Neutrophil (primary cell): Measurements from ENCODE around the gene BARX2.

Source experiments
- H3K27ac ChIP-seq: fragments of 200-600 bp; sonication (generic); 2 replicates; pipeline ENCODE4 v1.5.1; 2016; ENCODE audit warnings: mild to moderate bottlenecking, moderate library complexity
- H3K27me3 ChIP-seq: fragments of 200-600 bp; sonication (generic); 2 replicates; pipeline ENCODE4 v1.6.0; 2016; ENCODE audit warnings: mild to moderate bottlenecking
- H3K36me3 ChIP-seq: fragments of 200-600 bp; sonication (generic); 2 replicates; pipeline ENCODE4 v1.5.1; 2017
- H3K4me1 ChIP-seq, 2 experiments: fragments of 200-600 bp in 1 of 2; sonication (generic) in 1 of 2; 1 replicate in 1 of 2; 2 replicates in 1 of 2; pipeline versions ENCODE4 v1.5.1 to v1.6.1; 2013 to 2016; ENCODE audit warnings: low read depth in 1 of 2, low read length in 1 of 2, mild to moderate bottlenecking in 1 of 2, moderate library complexity in 1 of 2; ENCODE audit not compliant: control insufficient read depth in 1 of 2, insufficient read depth in 1 of 2
- H3K4me3 ChIP-seq, 2 experiments: fragments of 200-600 bp in 1 of 2; sonication (generic) in 1 of 2; 1 replicate in 1 of 2; 2 replicates in 1 of 2; pipeline ENCODE4 v1.5.1; 2013 to 2016; ENCODE audit warnings: low read depth in 1 of 2, low read length in 1 of 2, mild to moderate bottlenecking in 1 of 2, moderate library complexity in 1 of 2
- H3K9me3 ChIP-seq: fragments of 200-600 bp; sonication (generic); 2 replicates; pipeline ENCODE4 v1.5.1; 2016
- TF ChIP-seq, protein P1 (sequence below): fragments of 200-600 bp; sonication (generic); IDR thresholded peaks from 2 replicates; pipeline ENCODE4 v1.5.1; 2016; ENCODE audit warnings: antibody characterized with exemption

BARX2 gene

DNA sequence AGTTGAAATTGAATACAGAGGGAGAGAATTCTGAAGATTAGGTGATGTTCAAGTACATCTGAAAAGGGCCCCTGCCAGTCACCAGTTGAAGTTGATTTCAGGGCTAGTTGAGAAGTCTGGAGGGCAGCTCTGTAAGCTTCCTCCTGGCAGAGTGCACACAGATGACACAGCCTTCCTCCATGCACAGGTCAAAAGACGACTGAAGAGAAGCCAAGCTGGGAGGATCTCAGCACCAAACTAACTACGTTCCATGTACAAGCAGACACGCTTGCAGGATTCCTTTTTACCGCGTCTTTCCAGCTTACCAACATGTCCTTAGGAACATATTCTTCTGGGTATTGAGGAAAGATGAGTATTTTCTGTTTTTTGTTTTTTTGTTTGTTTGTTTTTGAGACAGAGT, 7.9 kb downstream of the BARX2 start:
- Histone ChIP-seq H3K27me3 (peaks cover 85% of the 10 kb centered on the region), H3K9me3 (no peaks in the 10 kb centered on the region), H3K4me1 (no peaks in the 10 kb centered on the region), H3K36me3 (no peaks in the 10 kb centered on the region), H3K27ac (no peak overlapping the region), H3K4me3 (no peak overlapping the region)
- TF ChIP-seq, protein P1, sequence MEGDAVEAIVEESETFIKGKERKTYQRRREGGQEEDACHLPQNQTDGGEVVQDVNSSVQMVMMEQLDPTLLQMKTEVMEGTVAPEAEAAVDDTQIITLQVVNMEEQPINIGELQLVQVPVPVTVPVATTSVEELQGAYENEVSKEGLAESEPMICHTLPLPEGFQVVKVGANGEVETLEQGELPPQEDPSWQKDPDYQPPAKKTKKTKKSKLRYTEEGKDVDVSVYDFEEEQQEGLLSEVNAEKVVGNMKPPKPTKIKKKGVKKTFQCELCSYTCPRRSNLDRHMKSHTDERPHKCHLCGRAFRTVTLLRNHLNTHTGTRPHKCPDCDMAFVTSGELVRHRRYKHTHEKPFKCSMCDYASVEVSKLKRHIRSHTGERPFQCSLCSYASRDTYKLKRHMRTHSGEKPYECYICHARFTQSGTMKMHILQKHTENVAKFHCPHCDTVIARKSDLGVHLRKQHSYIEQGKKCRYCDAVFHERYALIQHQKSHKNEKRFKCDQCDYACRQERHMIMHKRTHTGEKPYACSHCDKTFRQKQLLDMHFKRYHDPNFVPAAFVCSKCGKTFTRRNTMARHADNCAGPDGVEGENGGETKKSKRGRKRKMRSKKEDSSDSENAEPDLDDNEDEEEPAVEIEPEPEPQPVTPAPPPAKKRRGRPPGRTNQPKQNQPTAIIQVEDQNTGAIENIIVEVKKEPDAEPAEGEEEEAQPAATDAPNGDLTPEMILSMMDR: no peak

DNA sequence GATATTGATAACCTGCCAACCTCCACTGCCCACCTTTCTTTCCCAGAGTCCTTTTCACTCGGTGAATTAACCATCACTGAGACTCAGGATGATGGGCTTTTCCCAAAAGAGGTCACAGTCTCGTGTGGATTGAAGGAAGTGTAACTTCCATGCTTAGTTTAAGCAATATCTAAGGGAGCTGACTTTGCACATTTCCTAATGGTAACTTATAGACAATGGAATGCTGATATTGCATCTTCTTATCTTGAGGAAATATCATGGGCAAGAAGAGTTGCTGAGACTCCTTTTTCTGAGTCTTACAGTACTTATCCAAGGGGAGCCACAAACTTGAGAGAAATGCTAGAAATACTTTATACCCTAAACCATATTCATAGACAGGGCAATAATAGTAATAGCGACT, 8.8 kb downstream of the BARX2 start:
- H3K27ac ChIP-seq: no peak overlapping the region
- TF ChIP-seq, protein P1: no peak
- peaks cover 85% of the 10 kb centered on the region for H3K27me3 ChIP-seq

DNA sequence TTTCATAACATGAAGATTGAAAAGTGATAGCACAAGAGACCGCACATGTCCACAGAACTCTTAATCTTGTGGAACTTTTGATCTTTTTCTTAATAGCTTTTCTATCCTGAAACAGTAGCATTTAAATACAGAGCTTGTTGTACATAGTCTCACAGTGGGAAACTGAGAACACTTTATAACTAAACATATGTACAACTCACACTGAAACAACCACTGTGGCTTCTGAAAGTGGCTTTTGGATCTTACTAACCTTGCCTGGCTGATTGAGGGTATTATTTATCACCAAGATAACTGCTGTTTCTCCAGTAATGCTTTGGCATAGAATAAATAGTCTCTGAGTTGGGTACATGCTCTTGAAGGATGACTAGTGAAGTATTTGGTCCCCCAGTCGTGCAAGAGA, 10.2 kb downstream of the BARX2 start:
- Histone ChIP-seq H3K4me3 (no peak overlapping the region), H3K27ac (no peak overlapping the region), H3K36me3 (no peaks in the 10 kb centered on the region), H3K9me3 (no peaks in the 10 kb centered on the region), H3K4me1 (no peaks in the 10 kb centered on the region), H3K27me3 (peaks cover 79% of the 10 kb centered on the region)
- TF ChIP-seq, protein P1: no peak

More for the DNA sequence above, 8.8 kb downstream of the BARX2 start:
- Histone ChIP-seq H3K4me3 (no peak overlapping the region), H3K9me3 (no peaks in the 10 kb centered on the region), H3K36me3 (no peaks in the 10 kb centered on the region), H3K4me1 (no peaks in the 10 kb centered on the region)

DNA sequence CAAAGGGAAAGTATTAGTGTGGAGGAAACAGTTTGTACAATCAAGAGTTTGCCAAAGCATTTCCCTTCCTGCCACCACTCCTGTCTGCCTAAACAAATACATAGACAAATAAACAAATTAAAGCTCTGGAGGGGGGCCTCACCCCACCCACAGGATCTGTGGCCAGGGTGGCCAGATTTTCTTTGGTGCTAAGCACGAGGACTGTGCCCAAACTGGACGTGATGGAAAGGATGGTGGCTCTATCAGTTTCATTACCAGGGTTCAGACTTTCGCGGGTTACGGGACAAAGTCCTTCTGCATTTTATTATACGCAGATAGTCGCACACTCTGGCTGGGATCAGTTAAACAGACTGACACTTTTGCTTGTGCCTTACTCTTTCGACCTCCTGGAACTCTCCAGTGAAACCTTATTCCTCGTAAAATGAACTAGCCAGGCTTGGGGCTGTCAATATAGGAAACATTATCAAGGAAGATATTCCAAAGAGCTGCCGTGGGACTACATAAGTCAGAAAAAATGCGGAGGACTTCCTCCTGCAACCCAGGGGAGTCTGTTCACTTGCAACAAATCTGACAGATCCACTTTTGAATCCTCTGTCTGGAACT, 11.2 kb downstream of the BARX2 start:
- H3K9me3 ChIP-seq: no peaks in the 10 kb centered on the region
- H3K36me3 ChIP-seq: no peaks in the 10 kb centered on the region
- H3K27ac ChIP-seq: no peak overlapping the region
- H3K27me3 ChIP-seq: peaks cover 75% of the 10 kb centered on the region
- H3K4me3 ChIP-seq: no peak overlapping the region
- TF ChIP-seq, protein P1: no peak
- H3K4me1 ChIP-seq: no peaks in the 10 kb centered on the region

DNA sequence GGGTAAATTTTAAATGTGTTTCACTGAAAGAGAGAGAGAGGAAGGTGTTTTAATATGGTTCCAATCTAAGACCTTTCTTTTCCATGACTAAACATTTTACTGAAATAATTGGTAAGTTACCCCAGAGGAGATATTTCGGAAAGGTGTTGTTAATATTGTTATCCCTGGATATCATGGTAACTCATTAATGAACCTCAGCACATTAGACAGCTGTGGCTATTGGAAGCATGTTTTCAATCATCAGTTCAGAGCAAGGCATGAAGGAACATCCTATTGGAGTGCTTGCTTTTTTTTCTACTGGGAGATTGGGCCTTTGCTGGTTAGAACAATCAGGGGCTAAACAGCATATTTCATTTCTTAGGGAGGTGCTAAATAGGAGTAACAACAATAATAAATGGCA, 11.8 kb downstream of the BARX2 start:
- no peaks in the 10 kb centered on the region for H3K36me3 ChIP-seq
- H3K27me3 ChIP-seq: peaks cover 70% of the 10 kb centered on the region
- H3K4me1 ChIP-seq: no peaks in the 10 kb centered on the region
- no peak overlapping the region for H3K4me3 ChIP-seq
- TF ChIP-seq, protein P1: no peak
- H3K9me3 ChIP-seq: no peaks in the 10 kb centered on the region
- no peak overlapping the region for H3K27ac ChIP-seq

DNA sequence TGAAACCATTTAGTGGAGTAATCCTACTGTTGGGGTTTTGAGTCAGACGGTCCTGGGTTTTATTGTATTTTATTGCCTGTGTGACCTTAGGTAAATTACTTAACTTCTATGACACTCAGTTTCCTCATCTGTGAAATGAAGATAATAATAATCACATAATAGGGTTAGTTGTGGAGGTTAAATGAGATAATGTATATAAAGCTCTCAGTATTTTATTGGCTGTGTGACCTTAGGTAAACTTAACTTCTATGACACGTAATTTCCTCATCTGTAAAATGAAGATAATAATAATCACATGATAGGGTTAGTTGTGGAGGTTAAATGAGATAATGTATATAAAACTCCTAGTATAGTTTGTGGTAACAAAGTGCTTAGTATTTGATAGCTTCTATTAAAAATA, 13.2 kb downstream of the BARX2 start:
- TF ChIP-seq, protein P1: no peak
- no peaks in the 10 kb centered on the region for H3K4me1 ChIP-seq
- H3K27ac ChIP-seq: no peak overlapping the region
- no peak overlapping the region for H3K4me3 ChIP-seq
- H3K27me3 ChIP-seq: peaks cover 63% of the 10 kb centered on the region
- no peaks in the 10 kb centered on the region for H3K36me3 ChIP-seq
- H3K9me3 ChIP-seq: no peaks in the 10 kb centered on the region
